ENCODE measurements around the gene KATNB1.
"Not testable (repeated sequence)": the region's sequence is repeated elsewhere in the genome, so short reads cannot be mapped to it uniquely, and the experiment has no call there.

The KATNB1 gene

GRCh38 chr16:57791893-57792461 lies 56.4 kb downstream of the KATNB1 start:
- DNase-seq (ENCODE audit: low read depth): no peak

- DNase-seq (ENCODE audit: low read depth): no peak
These were observed 59.4 kb downstream of the KATNB1 start for GRCh38 chr16:57794849-57795430.

- peak; percentile 42 for DNase-seq (ENCODE audit: low read depth)
These were observed 59.9 kb downstream of the KATNB1 start for GRCh38 chr16:57795431-57795878.

- DNase-seq (ENCODE audit: low read depth): not testable (repeated sequence)
These were observed 60.4 kb downstream of the KATNB1 start for GRCh38 chr16:57796014-57796413.

- no peak for DNase-seq (ENCODE audit: low read depth)
These were observed 61.6 kb downstream of the KATNB1 start for GRCh38 chr16:57797216-57797525.

- no peak for DNase-seq (ENCODE audit: low read depth)
These were observed 62.1 kb downstream of the KATNB1 start for GRCh38 chr16:57797526-57798266.

- DNase-seq (ENCODE audit: low read depth): no peak
These were observed 62.8 kb downstream of the KATNB1 start for GRCh38 chr16:57798267-57798810.

GRCh38 chr16:57798953-57799599 lies 63.5 kb downstream of the KATNB1 start:
- no peak for DNase-seq (ENCODE audit: low read depth)

- DNase-seq (ENCODE audit: low read depth): no peak
These were observed 64.1 kb downstream of the KATNB1 start for GRCh38 chr16:57799600-57800199.

GRCh38 chr16:57800200-57801097 lies 64.9 kb downstream of the KATNB1 start:
- DNase-seq (ENCODE audit: low read depth): no peak

GRCh38 chr16:57801098-57801808 lies 65.7 kb downstream of the KATNB1 start:
- DNase-seq (ENCODE audit: low read depth): peak; percentile 53

- DNase-seq (ENCODE audit: low read depth): no peak
These were observed 66.3 kb downstream of the KATNB1 start for GRCh38 chr16:57801809-57802340.

GRCh38 chr16:57802341-57803133 lies 67.0 kb downstream of the KATNB1 start, which contains the start of gene KIFC3:
TSS of gene KIFC3 (minus strand) at chr16:57802491. CDS start at chr16:57798243, 4,248 bp downstream.
- DNase-seq (ENCODE audit: low read depth): peak; percentile 68

GRCh38 chr16:57803134-57803990 lies 67.8 kb downstream of the KATNB1 start:
- no peak for DNase-seq (ENCODE audit: low read depth)

- no peak for DNase-seq (ENCODE audit: low read depth)
These were observed 68.7 kb downstream of the KATNB1 start for GRCh38 chr16:57804111-57804837.

GRCh38 chr16:57805176-57805575 lies 69.6 kb downstream of the KATNB1 start:
- DNase-seq (ENCODE audit: low read depth): no peak
